ENCODE data around the gene TTYH3.
A peak's percentile ranks its signal among the peaks of the same experiment; 100 is the strongest.
"Not testable (repeated sequence)": the region's sequence is repeated elsewhere in the genome, so short reads cannot be mapped to it uniquely, and the experiment has no call there.

Gene TTYH3

DNA sequence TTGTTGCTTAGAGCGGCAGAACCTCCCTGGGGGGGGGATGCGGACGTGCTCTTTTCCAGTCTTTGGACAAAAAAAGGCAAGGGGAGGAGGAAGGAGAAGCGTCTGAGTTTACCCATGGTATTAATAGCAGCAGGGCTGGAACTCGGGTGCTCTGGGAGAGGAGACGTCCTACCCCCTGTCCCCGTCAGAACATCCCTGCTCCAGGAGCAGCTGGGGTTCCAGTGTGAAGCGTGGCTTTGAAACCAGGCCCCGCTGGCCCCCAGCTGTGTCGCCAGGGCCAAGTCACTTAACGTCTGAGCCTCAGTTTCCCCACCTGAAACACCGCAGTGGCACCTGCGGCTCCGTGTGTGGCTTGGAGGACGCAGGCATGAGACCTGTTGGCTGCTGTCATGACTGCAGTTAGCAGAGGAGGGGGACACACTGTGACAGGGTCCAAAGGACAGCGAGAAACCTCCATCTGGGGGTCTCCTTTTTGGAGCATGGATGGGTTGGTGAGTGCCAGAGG, 57.6 kb downstream of the TTYH3 start:
- no peak for DNase-seq

DNA sequence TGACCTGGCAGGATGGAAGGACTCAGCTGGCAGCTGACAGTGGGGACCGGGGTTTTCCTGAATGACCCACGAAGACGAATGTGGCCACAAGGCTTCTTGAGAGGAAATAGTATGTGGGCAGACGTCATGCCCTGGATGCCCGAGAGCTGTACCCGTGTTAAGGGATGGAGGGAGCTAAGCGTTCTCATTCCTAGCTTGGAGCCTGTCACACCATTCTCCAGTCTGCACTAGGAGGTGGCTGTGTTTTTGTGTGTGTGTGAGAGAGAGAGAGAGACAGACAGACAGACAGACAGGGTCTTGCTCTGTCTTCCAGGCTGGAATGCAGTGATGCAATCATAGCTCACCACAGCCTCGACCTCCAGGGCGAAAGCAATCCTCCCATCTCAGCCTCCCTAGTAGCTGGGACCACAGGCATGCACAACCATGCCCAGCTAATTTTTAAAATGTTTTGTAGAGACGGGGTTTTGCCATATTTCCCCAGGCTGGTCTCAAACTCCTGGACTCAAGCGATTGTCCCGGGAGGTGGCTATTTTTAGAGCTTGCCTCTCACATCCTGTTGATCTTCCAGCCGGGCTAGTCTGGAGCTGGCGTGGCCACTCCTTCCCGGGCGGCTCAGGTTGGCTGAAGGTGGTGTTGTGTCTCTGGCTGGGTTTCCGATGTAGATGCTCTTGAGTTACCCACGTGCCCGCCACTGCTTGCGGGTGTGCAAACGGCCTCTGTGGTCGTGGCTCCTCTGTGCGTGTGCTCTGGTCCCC, 58.3 kb downstream of the TTYH3 start:
- DNase-seq: no peak

DNA sequence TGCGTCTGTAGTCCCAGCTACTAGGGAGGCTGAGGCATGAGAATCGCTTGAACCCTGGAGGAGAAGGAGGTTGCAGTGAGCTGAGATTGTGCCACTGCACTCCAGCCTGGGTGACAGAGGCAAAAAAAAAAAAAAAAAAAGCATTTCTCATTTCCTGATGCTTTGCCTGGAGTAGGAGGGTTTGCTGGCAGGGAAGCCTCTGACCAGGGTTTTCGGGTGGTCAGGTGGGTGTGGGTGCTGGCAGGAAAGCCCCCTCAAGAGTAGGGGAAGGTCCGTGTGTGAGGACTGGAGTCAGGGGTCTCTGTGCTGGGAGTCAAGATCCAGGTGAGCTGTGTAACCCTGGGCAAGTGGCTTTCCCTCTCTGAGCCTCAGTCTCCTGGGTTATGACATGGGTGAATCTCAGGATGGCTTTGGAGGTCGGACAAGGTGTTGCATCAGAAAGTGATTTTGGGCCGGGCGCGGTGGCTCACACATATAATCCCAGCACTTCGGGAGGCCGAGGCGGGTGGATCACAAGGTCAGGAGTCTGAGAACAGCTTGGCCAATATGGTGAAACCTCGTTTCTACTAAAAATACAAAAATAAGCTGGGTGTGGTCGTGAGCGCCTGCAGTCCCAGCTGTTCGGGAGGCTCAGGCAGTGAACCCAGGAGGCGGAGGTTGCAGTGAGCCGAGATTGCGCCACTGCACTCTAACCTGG, 59.4 kb downstream of the TTYH3 start:
- no peak for DNase-seq

DNA sequence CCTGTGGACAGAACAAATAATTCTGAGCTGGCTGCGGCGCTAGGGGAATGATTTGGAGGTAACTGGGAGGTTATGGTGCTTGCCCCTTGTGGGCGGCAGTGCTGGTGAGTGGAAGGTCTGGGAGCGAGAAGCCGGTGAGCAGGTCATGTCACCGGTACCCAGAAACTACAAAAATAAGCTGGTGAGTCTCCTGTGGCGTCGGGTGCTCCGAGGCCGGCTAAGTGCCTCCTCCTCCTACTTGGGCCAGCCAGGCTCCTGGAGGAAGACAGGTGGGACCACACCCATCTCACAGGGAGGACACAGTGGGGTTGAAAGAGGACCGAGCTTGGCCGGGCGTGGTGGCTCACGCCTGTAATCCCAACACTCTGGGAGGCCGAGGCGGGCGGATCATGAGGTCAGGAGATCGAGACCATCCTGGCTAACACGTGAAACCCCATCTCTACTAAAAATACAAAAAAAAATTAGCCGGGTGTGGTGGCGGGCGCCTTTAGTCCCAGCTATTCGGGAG, 60.2 kb downstream of the TTYH3 start:
- DNase-seq: not testable (repeated sequence)

DNA sequence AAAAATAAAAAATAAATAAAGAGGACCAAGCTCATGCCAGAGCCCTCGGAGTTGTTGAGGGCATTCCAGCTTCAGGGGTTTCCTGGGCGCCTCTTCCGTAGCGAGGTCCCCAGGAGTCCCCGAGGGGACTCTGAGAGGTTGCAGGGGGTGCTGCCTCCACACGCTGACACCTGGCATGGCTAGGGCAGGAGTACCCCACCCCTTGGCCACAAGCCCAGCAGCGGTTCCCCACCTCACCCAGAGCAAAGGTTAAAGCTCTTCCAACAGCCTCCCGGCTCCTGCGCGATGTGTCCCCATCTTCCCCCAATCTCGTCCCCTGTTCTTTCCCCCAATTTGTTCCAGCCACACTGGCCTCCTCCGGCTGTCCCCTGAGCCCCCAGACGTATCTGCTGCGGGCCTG, 60.8 kb downstream of the TTYH3 start:
- no peak for DNase-seq

DNA sequence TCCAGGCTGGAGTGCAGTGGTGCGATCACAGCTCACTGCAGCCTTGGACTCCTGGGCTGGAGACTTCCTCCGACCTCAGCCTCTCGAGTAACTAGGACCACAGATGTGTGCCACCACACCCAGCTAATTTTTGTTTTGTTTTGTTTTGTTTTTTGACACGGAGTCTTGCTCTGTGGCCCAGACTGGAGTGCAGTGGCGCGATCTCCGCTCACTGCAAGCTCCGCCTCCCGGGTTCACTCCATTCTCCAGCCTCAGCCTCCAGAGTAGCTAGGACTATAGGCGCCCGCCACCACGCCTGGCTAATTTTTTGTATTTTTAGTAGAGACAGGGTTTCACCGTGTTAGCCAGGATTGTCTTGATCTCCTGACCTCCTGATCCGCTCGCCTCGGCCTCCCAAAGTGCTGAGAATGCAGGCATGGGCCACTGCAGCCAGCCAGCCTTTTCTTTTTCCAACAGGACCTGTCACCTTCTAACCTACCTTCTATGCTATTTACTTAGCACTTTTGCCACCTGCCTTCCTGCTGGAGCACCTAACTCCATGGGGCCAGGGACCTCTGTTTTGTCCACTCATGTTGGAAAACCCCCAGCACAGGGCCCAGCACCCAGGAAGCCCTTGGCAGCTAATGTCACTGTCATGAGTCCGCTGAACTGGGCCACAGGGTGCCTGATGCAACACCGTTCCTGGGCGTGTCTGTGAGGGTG, 61.8 kb downstream of the TTYH3 start:
- not testable (repeated sequence) for DNase-seq

DNA sequence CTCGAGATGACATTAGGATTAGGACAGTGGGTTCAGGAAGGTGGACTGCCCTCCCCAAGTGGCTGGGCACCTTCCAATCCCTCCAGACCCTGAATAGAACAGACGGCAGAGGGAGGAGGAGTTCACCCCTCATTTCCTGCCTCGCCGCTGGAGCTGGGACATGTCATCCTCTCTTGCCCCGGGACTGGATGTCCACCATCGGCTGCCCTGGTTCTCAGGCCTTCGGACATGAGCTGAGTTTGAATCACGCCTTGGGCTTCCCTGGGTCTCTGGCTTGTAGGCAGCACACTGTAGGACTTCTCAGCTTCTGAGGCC, 62.3 kb downstream of the TTYH3 start:
- DNase-seq: not testable (repeated sequence)

DNA sequence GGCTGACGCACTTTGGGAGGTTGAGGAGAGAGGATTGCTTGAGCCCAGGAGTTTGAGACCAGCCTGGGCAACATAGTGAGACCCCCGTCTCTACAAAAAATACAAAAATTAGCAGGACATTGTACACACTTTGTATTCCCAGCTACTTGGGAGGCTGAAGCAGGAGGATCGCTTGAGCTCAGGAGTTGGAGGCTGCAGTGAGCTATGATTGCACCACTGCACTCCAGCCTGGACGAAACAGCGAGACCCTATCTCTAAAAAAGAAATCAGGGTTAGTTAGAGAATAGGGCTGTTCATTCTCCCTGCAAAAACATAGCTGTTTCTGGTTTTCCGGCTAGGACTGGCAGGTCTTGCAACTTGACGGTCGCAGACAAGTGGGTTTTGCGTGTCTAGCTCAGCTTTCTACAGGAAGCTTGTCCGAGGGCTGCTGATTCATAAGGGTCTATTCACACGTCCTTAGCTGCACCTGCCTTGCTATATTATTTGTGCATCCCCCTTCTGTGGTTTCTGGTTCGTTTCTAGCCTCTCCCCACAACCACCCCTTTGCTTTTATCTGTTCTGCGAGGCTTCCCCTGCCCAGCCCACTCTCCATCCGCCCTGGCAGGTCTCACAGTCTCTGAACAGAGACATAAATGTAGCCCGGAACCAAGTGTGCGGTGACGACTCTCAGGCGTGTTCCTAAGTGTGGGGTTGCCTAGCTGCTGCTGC, 66.9 kb downstream of the TTYH3 start:
- peak in 4 of 5 experiments; percentile 28 to 99 (median 60) for DNase-seq

DNA sequence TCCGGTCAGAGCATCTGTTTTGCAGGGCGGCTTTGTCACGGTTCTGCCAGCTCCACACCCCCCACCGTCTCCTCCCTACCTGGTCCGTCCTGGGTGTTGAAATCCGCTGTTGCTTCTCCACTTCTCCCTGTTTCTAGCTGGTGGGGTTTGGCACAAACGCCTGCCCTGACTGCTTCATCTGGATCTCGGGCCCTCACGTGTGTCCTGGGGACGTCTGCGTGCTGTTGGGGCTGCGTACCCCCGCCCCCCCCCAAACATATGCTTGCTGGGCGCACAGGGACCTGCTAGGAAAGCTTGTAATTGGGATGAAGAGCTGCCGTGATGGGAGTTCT, 67.5 kb downstream of the TTYH3 start:
- no peak for DNase-seq

DNA sequence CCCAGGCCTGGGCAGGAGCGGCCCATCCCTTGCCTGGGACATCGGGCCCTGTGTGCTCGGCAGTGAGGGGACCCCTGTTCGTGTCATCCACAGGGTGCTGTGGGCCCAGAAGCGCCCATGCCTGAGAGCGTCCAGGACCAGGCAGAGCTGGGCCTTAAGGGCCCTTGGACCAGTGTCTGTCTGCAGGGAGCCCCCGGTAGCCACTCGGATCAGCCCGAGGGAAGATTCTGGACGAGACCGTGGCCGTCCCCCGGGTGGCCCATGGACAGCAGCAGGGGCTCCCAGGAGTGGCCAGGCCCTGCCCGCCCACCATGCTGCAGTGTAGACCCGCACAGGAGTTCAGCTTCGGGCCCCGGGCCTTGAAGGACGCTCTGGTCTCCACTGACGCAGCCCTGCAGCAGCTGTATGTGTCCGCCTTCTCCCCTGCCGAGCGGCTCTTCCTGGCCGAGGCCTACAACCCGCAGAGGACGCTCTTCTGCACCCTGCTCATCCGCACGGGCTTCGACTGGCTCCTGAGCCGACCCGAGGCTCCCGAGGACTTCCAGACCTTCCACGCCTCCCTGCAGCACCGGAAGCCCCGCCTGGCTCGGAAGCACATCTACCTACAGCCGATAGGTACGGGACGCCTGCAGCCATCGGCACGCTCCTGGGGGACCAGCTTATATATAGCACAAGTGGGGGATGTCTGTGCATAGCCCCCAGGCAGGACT, 68.5 kb downstream of the TTYH3 start:
- no peak for DNase-seq

DNA sequence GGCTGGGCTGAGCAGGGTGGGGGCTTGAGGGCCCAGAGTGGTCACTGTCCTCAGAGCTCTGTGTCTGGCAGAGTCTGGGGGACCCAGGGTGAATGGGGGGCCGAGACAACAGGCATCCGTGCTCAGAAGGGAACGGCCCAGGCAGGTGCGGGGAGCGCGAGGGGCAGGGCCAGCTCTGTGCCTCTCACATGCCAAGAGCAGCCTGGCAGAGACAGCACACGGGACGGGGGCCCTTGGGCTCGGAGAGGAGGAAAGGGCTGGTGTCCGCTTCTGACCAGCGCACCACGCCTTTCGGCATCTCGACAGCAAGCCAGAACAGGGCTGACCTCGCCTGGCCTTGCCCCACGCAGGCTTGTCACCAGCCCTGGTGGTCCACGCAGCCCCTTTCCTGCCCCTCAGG, 69.6 kb downstream of the TTYH3 start:
- DNase-seq: no peak

DNA sequence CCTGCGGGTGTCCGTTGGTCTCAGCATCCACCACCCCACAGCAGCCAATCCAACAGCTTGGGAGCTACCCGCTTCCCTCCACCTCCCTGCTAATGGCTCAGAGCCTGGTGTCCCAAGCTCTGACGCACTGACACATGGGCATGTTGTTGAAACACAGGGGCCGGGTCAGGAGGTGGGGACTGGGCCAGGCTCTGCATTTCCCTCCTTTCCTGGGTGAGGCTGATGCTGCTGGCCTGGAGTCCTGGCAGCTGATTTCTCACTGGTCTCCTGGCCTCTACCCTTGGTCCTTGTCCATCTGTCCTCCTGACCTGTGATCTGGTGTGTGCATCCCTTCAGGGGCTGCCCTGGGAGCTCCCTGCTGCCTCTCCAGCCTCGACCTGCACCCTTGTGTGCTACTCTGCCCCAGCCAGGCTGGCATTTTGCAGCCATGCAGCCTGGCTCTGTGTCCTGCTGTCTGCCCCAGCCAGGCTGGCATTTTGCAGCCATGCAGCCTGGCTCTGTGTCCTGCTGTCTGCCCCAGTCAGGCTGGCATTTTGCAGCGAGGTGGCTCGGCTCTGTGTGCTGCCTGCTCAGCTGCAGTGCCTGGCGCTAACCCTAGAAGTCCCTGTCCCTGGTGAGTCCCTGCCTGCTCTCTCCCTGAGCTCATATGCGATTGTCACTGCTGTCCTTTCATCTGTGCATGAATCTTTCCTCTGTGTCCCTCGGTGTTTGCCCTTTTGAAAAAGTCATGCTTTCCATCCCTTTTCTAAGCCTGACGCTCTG, 70.2 kb downstream of the TTYH3 start:
- no peak for DNase-seq

DNA sequence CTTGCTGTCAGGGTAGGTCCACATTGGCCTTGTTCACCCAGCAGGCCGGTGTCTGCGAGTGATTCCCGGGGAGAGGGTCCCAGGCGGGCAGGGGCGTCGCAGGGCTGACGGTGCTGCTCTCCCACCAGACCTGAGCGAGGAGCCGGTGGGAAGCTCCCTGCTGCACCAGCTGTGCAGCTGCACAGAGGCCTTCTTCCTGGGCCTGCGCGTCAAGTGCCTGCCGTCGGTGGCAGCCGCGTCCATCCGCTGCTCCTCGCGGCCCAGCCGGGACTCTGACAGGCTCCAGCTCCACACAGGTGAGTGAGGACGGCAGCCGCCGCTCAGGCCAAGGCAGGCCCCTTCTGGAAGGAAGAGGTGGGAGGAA, 70.8 kb downstream of the TTYH3 start:
- DNase-seq: no peak

DNA sequence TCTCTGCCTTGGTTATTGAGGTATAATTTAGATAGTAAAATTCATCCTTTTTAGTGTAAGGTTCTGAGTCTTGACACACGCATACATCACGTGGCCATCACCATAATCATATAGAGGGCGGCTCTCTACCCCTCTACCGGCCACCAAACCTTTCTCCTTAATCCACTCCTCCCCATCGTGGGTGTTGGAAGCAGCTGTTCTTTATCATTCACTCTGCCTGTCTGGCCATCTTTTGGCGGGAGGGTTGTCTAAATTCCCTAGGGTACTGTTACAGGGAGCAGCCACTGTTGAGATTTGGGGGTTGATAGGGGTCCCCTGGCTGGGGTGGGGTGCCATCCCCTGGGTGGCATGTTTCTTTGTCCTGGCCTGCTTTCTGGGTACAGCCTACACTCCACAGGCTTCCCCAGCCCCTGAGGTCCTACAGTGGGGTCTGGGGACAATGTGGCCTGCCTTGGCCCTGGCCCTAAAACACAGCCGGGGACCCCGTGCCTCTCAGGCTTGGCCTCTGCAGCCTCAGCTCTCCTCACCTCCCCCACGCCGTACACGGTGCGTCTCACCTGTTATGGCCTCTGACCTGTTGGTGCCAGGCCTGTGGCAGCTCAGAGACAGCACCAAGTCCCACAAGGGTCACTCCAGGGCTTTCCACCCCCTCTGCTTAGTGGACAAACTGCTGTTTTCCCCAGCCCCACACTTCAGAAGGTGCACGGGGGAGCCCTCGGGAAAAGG, 73.7 kb downstream of the TTYH3 start:
- DNase-seq: no peak

DNA sequence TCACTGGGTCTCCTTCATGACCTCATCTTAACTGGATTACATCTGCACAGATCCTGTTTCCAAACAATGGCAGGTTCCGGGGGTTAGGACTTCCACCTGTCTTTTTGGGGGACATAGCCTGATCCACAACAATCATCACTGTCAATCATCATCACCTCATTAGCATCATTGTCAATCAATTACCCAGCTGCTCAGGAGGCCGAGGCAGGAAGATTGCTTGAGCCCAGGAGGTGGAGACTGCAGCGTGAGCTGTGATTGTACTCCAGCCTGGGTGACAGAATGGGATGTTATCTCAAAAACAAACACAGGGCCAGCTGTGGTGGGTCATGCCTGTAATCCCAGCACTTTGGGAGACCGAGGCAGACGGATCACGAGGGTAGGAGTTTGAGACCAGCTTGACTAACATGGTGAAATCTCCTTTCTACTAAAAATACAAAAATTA, 74.9 kb downstream of the TTYH3 start:
- no peak for DNase-seq

DNA sequence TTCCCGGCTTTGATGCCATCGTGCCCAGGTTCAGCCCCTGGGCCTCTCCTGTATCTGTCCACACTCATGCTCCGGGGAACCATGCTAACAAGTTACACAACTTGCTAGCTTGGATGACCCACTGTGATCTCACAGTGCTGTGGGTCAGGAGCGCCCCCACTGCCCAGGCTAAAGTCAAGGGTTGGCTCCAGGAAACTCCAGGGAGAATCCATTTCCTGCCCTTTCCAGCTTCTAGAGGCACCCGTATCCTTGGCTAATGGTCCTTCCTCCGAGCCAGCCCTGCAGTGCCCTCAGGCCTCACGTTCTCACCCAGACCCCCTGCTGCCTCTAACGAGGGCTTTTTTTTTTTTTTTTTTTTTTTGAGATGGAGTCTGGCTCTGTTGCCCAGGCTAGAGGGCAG, 75.7 kb downstream of the TTYH3 start:
- DNase-seq: no peak

DNA sequence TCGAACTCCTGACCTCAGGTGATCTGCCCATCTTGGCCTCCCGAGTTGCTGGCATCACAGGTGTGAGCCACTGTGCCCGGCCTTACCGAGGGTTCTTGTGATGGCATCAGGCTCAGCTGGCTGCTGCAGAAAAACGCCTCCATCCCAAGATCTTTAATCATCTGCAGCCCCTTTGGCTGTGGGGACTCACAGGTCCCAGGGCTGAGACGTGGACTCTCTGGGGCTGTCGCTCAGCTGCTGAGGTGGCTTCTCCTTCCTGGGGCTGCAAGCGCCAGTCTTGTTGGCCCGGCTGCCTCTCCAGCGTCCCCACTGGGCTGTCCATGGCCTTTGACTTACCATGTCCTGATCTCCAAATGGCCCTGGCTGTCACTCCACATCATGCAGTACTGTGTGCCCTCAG, 76.3 kb downstream of the TTYH3 start:
- DNase-seq: no peak

DNA sequence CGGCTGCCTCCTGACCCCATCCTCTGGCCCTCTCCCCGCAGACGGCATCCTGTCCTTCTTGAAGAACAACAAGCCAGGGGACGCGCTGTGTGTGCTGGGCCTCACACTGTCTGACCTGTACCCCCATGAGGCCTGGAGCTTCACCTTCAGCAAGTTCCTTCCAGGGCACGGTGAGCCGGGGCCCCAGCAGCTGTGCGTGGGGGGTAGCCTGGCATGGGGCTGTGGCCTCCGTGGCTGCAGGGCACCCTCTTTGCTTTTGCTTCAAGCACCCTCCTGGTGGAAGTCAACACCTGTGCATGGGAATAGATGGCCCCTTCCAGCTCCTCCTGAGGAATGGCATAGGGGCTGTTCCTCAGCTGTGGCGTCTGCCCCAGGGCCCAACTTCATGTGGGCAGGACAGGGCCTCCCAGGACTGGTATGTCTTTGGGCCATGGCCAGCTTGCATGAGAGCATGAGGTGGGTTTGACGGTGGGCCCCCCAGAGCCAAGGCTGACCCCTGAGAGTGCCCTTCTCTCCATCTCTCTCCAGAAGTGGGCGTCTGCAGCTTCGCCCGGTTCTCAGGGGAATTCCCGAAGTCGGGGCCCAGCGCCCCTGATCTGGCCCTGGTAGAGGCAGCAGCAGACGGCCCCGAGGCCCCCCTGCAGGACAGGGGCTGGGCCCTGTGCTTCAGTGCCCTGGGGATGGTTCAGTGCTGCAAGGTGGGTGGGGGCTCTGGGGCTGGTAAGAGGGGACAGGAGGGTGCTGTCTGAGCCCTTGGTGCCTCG, 76.9 kb downstream of the TTYH3 start:
- DNase-seq: no peak

DNA sequence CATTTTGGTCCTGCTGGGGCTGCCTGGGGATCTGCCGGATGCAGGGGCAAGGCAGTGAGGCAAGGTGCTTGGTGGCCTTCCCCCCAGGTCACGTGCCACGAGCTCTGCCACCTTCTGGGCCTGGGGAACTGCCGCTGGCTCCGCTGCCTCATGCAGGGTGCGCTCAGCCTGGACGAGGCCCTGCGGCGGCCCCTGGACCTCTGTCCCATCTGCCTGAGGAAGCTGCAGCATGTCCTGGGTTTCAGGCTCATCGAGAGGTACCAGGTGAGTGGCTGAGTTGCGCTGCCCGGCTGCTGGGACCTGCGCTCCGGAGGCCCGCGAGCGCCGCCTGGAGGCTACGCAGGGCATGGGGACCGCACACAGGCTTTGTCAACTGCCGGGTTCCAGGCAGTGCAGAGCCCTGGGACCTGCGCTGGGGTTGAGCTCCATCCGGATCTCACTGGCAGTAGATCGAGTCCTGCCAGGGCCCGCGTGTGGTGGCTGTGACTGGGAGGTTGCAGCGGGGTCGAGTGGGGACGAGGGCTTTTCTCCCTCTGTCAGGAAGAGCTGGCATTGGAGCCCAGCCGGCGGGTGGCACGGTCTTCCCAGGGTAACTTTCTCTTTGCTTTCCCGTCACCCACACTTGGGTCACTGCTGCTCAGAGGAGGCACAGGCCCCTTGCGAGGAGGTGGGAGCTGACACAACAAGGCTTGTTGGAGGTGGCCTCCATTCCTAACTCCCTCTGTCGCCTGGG, 77.9 kb downstream of the TTYH3 start:
- DNase-seq: peak; percentile 61 to 93 (median 66)
